Measurements from ENCODE around the gene MFGE8.

DNA sequence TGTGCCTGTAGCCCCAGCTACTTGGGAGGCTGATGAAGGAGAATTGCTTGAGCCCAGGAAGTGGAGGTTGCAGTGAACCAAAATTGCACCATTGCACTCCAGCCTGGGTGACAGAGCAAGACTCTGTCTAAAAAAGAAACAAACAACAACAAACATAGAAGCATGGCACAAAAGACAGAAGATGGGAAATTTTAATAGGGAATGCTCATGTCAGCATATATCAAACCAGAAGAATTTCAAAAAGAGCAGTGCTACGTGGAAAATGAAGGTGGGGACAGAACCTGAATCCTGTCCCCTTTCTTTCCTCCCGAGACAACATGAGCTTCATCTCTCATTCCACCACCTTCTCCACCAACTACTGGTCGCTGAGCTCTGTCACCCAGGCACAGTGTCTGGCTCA, 46.3 kb upstream of the MFGE8 start:
- TF ChIP-seq POLR2AphosphoS5 (IDR thresholded peaks at IDR 0.05), result no peak
- no peak for TF ChIP-seq CTCF (IDR thresholded peaks at IDR 0.05)
- no peak for TF ChIP-seq EP300 (IDR thresholded peaks at IDR 0.05)
- TF ChIP-seq POLR2A (IDR thresholded peaks at IDR 0.05), result no peak

Data from sigmoid colon (tissue), 4 donors.